H9 (cell line): ENCODE data around the gene WDR36. TPM values are rescaled to one million over a fixed set of nuclear protein-coding genes. Genes with fewer than 3 reads are reported as not detected.
A peak's percentile ranks its signal among the peaks of the same experiment; 100 is the strongest.

Experiments
- DNase-seq: peaks from one replicate; pipeline ENCODE4 v3.0.0-alpha.2; 2017
- H2AFZ ChIP-seq: one replicate; pipeline ENCODE4 v1.6.1; 2013; ENCODE audit warnings: mild to moderate bottlenecking, low read length, control low read depth, moderate library complexity
- H2AK5ac ChIP-seq: 2 replicates; pipeline ENCODE4 v1.6.1; 2013; ENCODE audit warnings: low read length, control low read depth, mixed read lengths; ENCODE audit not compliant: insufficient read length
- H2BK120ac ChIP-seq: one replicate; pipeline ENCODE4 v1.6.1; 2013; ENCODE audit warnings: low read depth, mild to moderate bottlenecking, low read length, control low read depth, inconsistent platforms; ENCODE audit not compliant: poor library complexity, severe bottlenecking
- H2BK12ac ChIP-seq: 2 replicates; pipeline ENCODE4 v1.6.1; 2013; ENCODE audit warnings: low read length, control low read depth, mixed read lengths, low read depth; ENCODE audit not compliant: insufficient read length
- H2BK15ac ChIP-seq: 2 replicates; pipeline ENCODE4 v1.6.1; 2013; ENCODE audit warnings: low read depth, low read length, control low read depth
- H2BK20ac ChIP-seq: one replicate; pipeline ENCODE4 v1.6.1; 2013; ENCODE audit warnings: low read depth, mild to moderate bottlenecking, low read length, control low read depth, inconsistent platforms; ENCODE audit not compliant: poor library complexity, severe bottlenecking
- H2BK5ac ChIP-seq: 2 replicates; pipeline ENCODE4 v1.6.1; 2013; ENCODE audit warnings: low read length, control low read depth, mixed read lengths; ENCODE audit not compliant: insufficient read length
- H3K14ac ChIP-seq: 2 replicates; pipeline ENCODE4 v1.6.1; 2013; ENCODE audit warnings: low read length, control low read depth; ENCODE audit not compliant: insufficient read depth
- H3K18ac ChIP-seq: 2 replicates; pipeline ENCODE4 v1.6.1; 2013; ENCODE audit warnings: low read depth, mild to moderate bottlenecking, mixed read lengths, low read length, control low read depth; ENCODE audit not compliant: insufficient read length
- H3K23ac ChIP-seq: 2 replicates; pipeline ENCODE4 v1.6.1; 2013; ENCODE audit warnings: low read length, control low read depth, mixed read lengths, low read depth; ENCODE audit not compliant: insufficient read length
- H3K23me2 ChIP-seq: 2 replicates; pipeline ENCODE4 v1.6.1; 2013; ENCODE audit warnings: low read depth, mild to moderate bottlenecking, mixed read lengths, low read length, control low read depth; ENCODE audit not compliant: insufficient read length, poor library complexity, severe bottlenecking
- H3K27ac ChIP-seq: 2 replicates; pipeline ENCODE4 v1.5.1; 2013; ENCODE audit warnings: low read length, control low read depth, mixed read lengths, low read depth; ENCODE audit not compliant: insufficient read length
- H3K27me3 ChIP-seq: 2 replicates; pipeline ENCODE4 v1.6.1; 2013; ENCODE audit warnings: low read length, control low read depth, inconsistent platforms; ENCODE audit not compliant: insufficient read depth
- H3K4ac ChIP-seq: 2 replicates; pipeline ENCODE4 v1.6.1; 2013; ENCODE audit warnings: low read depth, mild to moderate bottlenecking, control low read depth, inconsistent platforms, low read length, moderate library complexity
- H3K4me1 ChIP-seq: 2 replicates; pipeline ENCODE4 v1.6.1; 2013; ENCODE audit warnings: low read length, control low read depth, inconsistent platforms; ENCODE audit not compliant: insufficient read depth
- H3K4me2 ChIP-seq: 2 replicates; pipeline ENCODE4 v1.6.1; 2013; ENCODE audit warnings: low read length, control low read depth, mixed read lengths; ENCODE audit not compliant: insufficient read length, insufficient read depth
- H3K56ac ChIP-seq: 2 replicates; pipeline ENCODE4 v1.6.1; 2013; ENCODE audit warnings: low read depth, mild to moderate bottlenecking, mixed read lengths, low read length, control low read depth; ENCODE audit not compliant: insufficient read length
- H3K79me1 ChIP-seq: 2 replicates; pipeline ENCODE4 v1.6.1; 2013; ENCODE audit warnings: low read depth, mild to moderate bottlenecking, moderate library complexity, low read length, control low read depth, inconsistent platforms; ENCODE audit not compliant: insufficient read depth, poor library complexity, severe bottlenecking
- H3K79me2 ChIP-seq: 2 replicates; pipeline ENCODE4 v1.6.1; 2013; ENCODE audit warnings: low read length, control low read depth, inconsistent platforms; ENCODE audit not compliant: insufficient read depth
- H3K9ac ChIP-seq: 2 replicates; pipeline ENCODE4 v1.6.1; 2013; ENCODE audit warnings: low read length, control low read depth, mixed read lengths; ENCODE audit not compliant: insufficient read length; ENCODE audit errors: extremely low read depth
- H3K9me3 ChIP-seq: one replicate; pipeline ENCODE4 v1.6.1; 2013; ENCODE audit warnings: low read depth, low read length, inconsistent platforms; ENCODE audit not compliant: control insufficient read depth
- H3T11ph ChIP-seq: one replicate; pipeline ENCODE4 v1.6.1; 2013; ENCODE audit warnings: mild to moderate bottlenecking, low read length, control low read depth, inconsistent platforms
- H4K20me1 ChIP-seq: one replicate; pipeline ENCODE4 v1.6.1; 2013; ENCODE audit not compliant: control insufficient read depth, insufficient read length, insufficient read depth
- H4K5ac ChIP-seq: 2 replicates; pipeline ENCODE4 v1.6.1; 2013; ENCODE audit warnings: low read depth, mild to moderate bottlenecking, mixed read lengths, low read length, control low read depth; ENCODE audit not compliant: insufficient read length
- H4K8ac ChIP-seq: replicated peaks from 2 replicates; pipeline ENCODE4 v1.6.1; 2013; ENCODE audit warnings: low read length, control low read depth, mixed read lengths, low read depth; ENCODE audit not compliant: insufficient read length
- H4K91ac ChIP-seq: 2 replicates; pipeline ENCODE4 v1.6.1; 2013; ENCODE audit warnings: low read depth, mild to moderate bottlenecking, moderate library complexity, mixed read lengths, low read length, control low read depth; ENCODE audit not compliant: insufficient read length
- H3K27ac Mint-ChIP-seq, 3 experiments: 2 replicates in 2 of 3; 3 replicates in 1 of 3; pipeline ENCODE4 v1.8.0; 2020 to 2021; ENCODE audit warnings: mixed read lengths in 3 of 3, mild to moderate bottlenecking in 1 of 3, moderate library complexity in 1 of 3
- H3K27me3 Mint-ChIP-seq: 2 replicates; pipeline ENCODE4 v1.8.0; 2021; ENCODE audit warnings: low read depth, mild to moderate bottlenecking, moderate library complexity, mixed read lengths
- H3K36me3 Mint-ChIP-seq, 3 experiments: 2 replicates in 2 of 3; 3 replicates in 1 of 3; pipeline ENCODE4 v1.8.0; 2020 to 2021; ENCODE audit warnings: low read depth in 3 of 3, mixed read lengths in 3 of 3; ENCODE audit not compliant: insufficient read depth in 1 of 3
- H3K4me1 Mint-ChIP-seq, 2 experiments: 2 replicates each; pipeline ENCODE4 v1.8.0; 2020; ENCODE audit warnings: mixed read lengths in 2 of 2
- H3K4me3 Mint-ChIP-seq, 2 experiments: 2 replicates in 1 of 2; 3 replicates in 1 of 2; pipeline ENCODE4 v1.8.0; 2020 to 2021; ENCODE audit warnings: mild to moderate bottlenecking in 2 of 2, mixed read lengths in 2 of 2, moderate library complexity in 1 of 2
- H3K9me3 Mint-ChIP-seq, 2 experiments: 2 replicates in 1 of 2; 3 replicates in 1 of 2; pipeline ENCODE4 v1.8.0; 2020; ENCODE audit warnings: mild to moderate bottlenecking in 2 of 2, mixed read lengths in 2 of 2, moderate library complexity in 1 of 2
- CTCF ChIP-seq: fragments of 200-600 bp; sonication (generic); conservative IDR thresholded peaks from 3 replicates; pipeline ENCODE4 v1.8.0; 2021; ENCODE audit warnings: antibody characterized with exemption, mild to moderate bottlenecking
- WGBS: extraction: QIAGEN DNeasy Blood & Tissue Kit; methylation state at CpG from one replicate; pipeline ENCODE4 v1.1.7; 2013; ENCODE audit warnings: missing lambda C conversion rate, low lambda C conversion rate, mixed read lengths; ENCODE audit not compliant: insufficient read length; ENCODE audit errors: extremely low coverage; 5-methylcytosine and 5-hydroxymethylcytosine counted together
- total RNA-seq: library from RNA; stranded (reverse); gene quantifications from 2 replicates; pipeline ENCODE4 v1.2.1, GENCODE V29; 2021

Gene WDR36
- total RNA-seq, 1 experiment from 2014 or later, result 42.0 TPM

- Histone ChIP-seq H3K9me3 (no peaks in the 10 kb centered on the region), H3K23me2 (no peaks in the 10 kb centered on the region), H2BK120ac (no peak overlapping the region), H2BK12ac (no peak overlapping the region), H3T11ph (no peak overlapping the region), H3K4me1 (no peaks in the 10 kb centered on the region), H2AK5ac (no peak overlapping the region), H4K20me1 (no peaks in the 10 kb centered on the region), H4K8ac (no peak overlapping the region), H3K9ac (no peak overlapping the region), H2BK5ac (no peak overlapping the region), H3K27me3 (no peaks in the 10 kb centered on the region), H3K79me2 (no peaks in the 10 kb centered on the region), H4K5ac (no peak overlapping the region), H3K18ac (no peak overlapping the region), H3K23ac (no peak overlapping the region), H3K4me2 (no peak overlapping the region), H3K27ac (no peak overlapping the region), H3K14ac (no peak overlapping the region), H4K91ac (no peak overlapping the region), H2AFZ (no peak overlapping the region), H3K56ac (no peak overlapping the region), H2BK20ac (no peak overlapping the region), H2BK15ac (no peak overlapping the region), H3K79me1 (no peaks in the 10 kb centered on the region), H3K4ac (no peak overlapping the region)
- no peak for DNase-seq
- H3K27me3 Mint-ChIP-seq, result no peaks in the 10 kb centered on the region
- H3K4me1 Mint-ChIP-seq, result peaks cover 0 to 2% of the 10 kb centered on the region in 2 experiments; a peak in 1 of 4 replicates
- H3K4me3 Mint-ChIP-seq, result no peak overlapping the region
- H3K9me3 Mint-ChIP-seq, result no peaks in the 10 kb centered on the region
- peak; percentile 32; the same call in 1 of the 3 replicates for TF ChIP-seq CTCF
- H3K27ac Mint-ChIP-seq, result no peak overlapping the region
- WGBS, result no CpG with 5 or more reads among the region's 4 CpGs
- no peaks in the 10 kb centered on the region for H3K36me3 Mint-ChIP-seq
These were observed 50.8 kb downstream of the WDR36 start for GRCh38 chr5:111142932-111143331.
